ENCODE results near the gene ATXN10. TPM values are rescaled to one million over a fixed set of nuclear protein-coding genes. Genes with fewer than 3 reads are reported as not detected.

ATXN10 gene
- total RNA-seq, 1 donor from 2014 or later = 84.2 TPM

DNA sequence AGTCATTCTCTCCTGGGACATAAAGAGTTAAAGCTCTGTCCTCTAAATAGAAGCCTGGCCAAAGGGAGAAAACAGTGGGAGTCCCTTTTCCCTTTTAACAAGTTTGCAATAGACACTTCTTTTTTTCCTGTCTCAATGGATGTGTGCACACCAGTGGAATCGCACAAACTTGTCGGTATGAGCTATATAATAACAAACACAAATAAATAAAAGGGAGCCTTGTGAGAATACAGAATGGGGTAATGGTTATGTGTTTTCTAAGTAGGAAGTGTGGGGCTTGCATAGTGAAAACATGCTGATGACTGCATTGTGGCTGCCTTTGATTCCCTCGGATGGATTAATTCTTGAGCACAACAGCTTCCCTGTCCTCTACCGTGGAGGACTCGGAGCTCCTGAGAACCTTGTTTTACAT is 173.4 kb downstream of the ATXN10 start:
- intact Hi-C loops (cut with micrococcal nuclease) = no loop called here

DNA sequence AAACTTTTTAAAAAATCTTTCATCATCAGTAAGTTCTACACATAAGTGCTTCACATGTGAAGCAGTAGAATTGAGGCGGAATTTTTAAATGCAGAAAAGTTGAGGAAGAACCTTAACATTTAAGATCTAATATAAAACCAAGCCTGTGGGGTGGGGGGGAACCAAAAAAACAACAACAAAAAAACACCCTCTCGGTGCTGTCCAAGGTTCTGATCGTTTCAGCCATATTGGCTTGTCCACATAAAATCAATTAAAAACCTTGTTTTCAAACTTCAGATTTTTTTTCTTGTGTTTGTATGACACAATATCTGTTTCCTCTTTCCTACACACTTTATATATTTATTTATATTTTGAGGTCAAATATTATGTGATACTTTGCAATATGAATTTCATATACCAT is 175.3 kb downstream of the ATXN10 start:
- intact Hi-C loops (cut with micrococcal nuclease) = no loop called here

DNA sequence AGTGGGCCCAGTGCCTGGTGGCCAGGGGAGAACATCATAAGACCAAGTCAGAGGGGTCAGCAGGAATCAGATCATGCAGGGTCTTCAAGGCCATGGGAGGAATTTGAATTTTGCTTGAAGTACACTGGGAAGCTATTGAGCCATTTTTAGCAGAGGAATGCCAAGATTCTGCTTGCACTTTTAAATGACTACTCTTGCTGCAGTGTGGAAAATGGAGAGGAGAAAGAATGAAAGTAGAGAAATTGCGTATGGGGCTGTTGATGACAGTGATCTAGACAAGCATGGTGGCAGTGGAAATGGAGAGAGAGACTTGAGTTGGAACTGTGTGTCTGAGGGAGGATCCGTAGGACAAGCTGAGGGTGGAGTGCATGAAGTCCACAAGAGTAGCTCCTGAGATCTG is 177.3 kb downstream of the ATXN10 start:
- intact Hi-C loops (cut with micrococcal nuclease) = no loop called here

DNA sequence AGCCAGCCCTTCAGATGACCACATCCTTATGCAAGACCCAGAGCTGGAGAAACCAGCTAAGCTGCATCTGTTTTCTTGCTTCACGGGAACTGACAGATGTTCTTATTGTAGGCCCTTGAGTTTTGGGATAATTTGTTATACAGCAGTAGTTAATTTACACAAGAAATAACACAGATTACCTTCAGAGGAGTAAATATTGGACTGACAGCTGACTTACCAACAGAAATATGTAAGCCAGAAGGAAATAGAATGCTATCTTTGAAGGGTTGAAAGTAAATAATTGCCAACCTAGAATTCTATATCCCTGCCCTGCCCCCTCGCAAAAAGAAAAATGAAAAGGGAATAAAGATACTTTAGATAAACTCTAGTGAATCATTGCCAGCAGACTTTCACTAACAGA is 181.2 kb downstream of the ATXN10 start:
- intact Hi-C loops (cut with micrococcal nuclease) = no loop called here

DNA sequence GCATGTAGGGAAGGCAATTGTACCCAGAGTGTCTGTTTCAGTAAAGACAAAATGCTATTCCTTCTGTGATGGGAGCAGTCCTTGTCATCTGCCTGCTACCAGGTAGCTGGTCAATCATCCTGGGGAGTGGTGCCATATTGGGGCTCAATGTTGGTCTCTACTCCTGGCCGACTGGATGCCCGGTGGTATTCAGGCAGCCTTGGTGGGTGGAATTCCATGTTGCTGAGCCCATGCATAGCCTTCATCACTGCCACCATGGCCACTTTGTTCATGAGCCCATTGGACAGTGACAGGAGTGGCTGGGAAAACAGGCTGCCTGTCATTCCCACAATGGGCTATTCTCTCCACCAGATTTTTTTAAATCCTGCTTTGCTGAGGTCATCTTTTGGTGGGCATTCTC is 184.3 kb downstream of the ATXN10 start:
- intact Hi-C loops (cut with micrococcal nuclease) = no loop called here

DNA sequence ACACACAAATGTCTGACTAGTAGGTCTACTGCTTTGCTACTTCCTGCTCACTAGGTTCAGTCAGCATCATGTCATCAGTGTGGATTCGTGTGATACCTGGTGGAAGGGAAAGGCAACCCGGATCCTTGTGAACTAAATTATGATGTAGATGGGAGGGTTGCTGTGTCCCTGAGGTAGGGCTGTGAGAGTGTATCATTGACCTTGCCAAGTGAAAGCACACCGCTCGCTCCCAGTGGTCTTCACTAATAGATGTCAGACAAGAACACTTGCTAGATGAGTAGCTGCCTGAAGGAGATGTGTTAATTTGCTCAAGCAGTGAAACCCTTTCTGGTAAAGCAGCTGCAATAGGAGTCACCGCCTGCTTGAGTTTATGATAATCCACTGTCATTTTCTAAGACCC is 185.9 kb downstream of the ATXN10 start:
- intact Hi-C loops (cut with micrococcal nuclease) = no loop called here

DNA sequence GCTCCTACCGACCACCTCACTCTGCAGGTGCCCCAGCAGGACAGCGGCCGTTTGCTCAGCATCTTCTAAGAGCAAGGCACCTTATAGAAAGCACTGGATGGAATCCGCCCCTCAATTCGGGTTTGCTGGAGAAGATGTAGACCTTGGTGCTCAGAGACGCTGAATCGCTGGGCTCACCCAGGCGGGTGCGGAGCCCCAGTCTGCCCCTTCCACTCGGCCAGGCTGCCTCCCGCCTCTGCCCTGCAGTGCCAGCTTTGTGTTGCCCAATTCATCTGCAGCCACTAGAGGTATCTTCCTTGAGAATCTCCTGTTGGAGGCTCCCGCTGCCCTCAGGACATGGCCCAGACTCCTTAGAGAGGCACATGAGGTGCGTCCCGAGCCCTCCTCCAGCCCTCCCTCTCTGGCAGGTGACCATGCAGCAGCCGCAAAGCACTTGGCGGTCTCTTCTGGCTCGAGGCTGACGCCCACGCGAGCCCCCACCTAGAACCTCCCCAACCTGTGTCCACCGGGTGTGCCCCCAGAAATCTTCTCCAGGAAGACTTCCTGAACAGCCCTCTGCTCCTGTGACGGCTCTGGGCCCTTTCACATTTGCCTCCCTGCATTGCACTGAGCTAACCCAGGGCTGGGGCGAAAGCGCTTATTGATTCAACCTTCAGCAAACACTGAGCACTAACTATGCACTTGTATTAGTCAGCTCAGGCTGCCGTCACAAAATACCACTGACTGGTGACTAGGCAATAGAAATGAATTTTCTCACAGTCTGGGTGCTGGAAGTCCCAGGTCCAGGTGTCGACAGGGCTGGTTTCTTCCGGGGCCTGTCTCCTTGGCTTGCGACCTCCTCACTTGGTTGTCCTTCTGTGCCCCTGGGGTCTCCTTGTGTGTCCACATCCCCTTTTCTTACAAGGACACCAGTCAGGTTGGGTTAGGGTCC is 187.9 kb downstream of the ATXN10 start:
- intact Hi-C loops (cut with micrococcal nuclease) = loop anchor here (10.0 kb wide), 1 partner anchor 255 kb away; no protein-coding TSS in a partner anchor

DNA sequence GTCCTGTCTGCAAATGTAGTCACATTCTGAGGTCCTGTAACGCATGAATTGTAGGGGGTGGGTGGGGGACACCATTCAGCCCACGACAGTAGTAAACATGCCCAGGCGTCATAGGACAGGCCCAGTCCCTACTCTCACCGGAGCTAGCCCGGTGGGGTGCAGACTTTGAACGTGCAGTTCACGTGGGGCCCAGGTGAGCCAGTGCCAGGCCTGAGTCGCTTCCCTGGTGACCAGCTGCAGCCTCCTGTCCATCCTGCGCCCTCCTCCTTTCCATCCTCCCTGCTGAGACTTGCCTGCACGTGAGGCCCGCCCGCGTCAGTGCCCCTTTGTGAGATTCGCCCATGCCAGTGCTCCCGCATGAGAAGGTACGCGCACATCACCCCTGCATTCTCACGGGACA is 188.6 kb downstream of the ATXN10 start:
- intact Hi-C loops (cut with micrococcal nuclease) = loop anchor here (10.0 kb wide), 1 partner anchor 255 kb away; no protein-coding TSS in a partner anchor

DNA sequence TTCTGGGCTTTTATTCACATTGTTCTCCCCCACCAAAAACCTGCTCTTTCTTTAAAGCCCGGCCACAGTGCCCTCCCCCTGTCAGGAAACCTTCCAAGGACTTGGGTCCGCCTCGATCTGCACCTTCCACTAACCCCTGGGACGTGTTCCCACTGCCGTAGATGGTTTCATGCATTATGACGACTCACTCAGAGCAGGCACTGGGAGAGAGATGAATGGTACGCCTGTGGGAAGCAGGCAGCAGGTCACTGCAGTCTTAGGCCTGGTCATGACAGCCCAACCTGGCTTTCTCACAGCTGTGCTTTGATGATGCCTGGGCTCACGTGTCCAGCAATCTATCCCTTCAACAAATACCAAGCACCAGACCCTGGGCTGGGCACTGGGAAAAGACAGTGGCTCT is 189.6 kb downstream of the ATXN10 start:
- intact Hi-C loops (cut with micrococcal nuclease) = loop anchor here (10.0 kb wide), 1 partner anchor 254 kb away; no protein-coding TSS in a partner anchor

DNA sequence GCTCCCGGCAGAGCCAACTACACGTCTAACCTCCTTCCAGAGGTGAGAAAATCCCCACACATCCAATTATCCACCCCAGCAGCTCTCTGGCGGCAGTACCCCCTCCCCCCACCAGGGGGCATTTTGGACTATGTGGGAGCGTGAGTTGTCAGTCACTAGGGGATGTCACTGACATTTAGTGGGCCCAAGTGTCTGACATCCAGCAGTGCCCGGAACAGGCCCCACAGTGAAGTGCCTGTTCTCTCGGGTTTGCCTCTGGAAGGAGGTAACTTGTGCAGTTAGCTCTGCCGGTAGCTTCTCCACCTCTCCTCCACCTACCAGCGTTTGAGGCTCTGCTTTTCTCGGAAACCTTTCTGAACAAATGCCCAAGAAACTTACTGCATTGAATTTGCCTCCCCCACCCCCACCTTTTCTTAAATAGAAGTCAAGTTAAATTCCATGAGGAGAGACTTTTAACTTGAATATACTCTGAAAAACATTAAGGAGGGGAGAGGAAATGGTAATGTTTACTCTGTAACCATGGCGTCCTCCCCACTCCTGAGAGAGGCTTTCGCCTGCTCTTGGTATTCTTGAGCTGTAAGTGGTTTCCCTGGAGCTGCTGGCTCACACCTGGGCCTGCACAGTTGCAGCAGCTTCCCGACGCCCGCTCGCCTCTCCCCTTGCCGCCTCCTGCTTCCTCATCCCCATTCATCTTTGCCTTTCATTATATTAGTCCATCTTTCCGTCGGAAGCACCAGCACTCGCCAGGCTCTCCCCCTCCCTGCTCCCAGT is 192.5 kb downstream of the ATXN10 start:
- intact Hi-C loops (cut with micrococcal nuclease) = loop anchor here (1.0 to 10.0 kb wide), 3 partner anchors 218 to 286 kb away; no protein-coding TSS in a partner anchor

DNA sequence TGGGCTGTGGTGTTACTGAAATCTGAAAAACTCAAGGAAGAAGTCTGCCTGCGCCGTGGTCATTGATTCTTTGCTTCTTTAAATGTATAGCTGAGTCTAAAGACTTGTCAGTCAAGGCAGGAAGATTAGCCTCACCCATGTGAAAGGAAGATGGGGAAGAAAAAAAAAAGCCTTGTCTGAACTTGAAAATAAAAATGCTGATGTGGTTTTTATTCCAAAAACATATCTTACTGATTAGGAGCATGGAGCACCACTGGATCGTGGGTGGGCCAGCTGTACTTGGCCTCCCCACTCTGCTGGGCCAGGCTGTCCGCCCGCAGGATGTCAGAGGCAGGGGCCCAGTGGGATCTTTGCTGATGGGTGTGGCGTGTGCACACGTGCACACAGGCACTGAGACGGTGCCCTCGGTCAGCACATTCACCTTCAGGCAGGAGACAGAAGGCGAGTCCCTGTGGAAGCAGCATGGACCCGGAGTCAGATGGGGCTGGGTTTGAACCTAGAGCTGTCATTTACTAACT is 193.4 kb downstream of the ATXN10 start:
- intact Hi-C loops (cut with micrococcal nuclease) = loop anchor here (1.0 to 10.0 kb wide), 3 partner anchors 219 to 287 kb away; no protein-coding TSS in a partner anchor

DNA sequence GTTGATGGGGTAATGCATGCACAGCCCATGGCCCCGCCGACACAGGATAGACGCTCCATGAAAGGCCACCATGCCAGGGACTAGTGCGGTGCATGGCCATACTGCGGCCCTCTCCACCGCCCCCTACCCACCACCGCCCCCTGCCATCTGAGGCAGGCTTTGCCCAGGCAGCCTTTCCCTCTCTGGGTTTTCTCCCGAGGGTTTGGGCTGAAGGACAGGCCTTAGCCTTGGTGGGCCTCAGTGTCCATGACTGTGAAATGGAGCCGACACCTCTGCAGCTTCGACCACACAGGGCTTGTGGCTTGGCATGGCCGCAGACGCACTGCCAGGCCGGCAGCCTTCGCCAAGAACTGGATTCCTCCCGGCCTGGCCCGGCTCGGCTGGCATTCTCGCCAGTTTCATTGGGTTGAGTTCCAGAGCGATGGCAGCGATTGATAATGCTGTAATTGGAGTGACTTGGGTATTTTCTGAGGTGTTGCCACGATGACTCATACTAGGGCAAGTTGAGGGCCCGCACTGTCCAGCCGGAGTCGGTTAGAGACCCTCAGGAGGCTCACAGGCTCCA is 194.0 kb downstream of the ATXN10 start:
- intact Hi-C loops (cut with micrococcal nuclease) = loop anchor here (10.0 kb wide), 1 partner anchor 249 kb away; no protein-coding TSS in a partner anchor

DNA sequence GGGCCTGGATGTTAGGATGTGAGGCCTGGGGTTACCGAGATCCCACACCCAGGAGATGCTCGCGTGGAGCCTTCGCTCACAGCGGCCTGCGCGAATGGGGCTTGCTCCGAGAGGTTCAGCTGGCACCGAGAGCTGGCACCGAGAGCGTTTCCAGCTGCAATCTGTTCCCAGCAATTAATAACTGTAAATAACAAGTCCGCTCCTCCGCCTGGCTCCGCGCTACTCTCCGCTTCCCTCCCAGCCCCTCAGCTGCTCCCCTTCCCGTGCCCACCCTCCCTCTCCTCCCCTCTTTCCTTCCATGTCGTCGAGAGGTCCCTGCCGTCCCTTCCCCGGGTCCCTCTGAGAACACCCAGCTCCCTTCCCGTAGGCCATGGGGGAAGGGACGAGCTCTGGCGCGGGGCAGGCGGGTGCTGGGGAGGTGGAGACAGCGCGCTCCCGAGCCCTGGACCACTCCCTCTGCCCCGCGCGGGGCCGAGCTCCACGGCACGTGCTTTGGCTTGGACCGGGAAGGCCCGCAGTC is 194.6 kb downstream of the ATXN10 start:
- intact Hi-C loops (cut with micrococcal nuclease) = loop anchor here (10.0 kb wide), 1 partner anchor 249 kb away; no protein-coding TSS in a partner anchor

DNA sequence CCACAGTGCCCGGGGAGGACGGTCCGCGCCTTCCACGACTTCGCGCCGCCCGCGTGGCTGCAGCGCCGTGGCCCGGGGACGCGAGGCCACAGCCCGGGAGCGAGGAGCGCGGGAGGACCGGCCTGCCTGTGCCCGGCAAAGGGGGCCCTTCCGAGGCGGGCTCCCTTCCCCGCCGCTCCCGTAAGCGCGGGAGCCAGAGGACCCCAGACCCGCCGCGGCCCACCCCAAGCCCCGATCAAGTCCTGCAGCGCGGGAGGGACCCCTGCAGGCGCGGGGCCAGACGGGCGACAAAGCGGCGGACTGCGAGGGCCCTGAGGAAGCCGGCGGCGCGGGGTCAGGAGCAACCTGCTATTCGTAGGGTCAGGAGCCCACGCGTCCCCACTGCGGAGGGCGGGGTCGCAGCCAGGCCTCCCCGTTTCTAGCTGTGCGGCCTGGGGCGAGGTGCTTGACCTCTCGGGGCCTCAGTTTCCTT is 195.0 kb downstream of the ATXN10 start:
- intact Hi-C loops (cut with micrococcal nuclease) = loop anchor here (10.0 kb wide), 1 partner anchor 248 kb away; no protein-coding TSS in a partner anchor

DNA sequence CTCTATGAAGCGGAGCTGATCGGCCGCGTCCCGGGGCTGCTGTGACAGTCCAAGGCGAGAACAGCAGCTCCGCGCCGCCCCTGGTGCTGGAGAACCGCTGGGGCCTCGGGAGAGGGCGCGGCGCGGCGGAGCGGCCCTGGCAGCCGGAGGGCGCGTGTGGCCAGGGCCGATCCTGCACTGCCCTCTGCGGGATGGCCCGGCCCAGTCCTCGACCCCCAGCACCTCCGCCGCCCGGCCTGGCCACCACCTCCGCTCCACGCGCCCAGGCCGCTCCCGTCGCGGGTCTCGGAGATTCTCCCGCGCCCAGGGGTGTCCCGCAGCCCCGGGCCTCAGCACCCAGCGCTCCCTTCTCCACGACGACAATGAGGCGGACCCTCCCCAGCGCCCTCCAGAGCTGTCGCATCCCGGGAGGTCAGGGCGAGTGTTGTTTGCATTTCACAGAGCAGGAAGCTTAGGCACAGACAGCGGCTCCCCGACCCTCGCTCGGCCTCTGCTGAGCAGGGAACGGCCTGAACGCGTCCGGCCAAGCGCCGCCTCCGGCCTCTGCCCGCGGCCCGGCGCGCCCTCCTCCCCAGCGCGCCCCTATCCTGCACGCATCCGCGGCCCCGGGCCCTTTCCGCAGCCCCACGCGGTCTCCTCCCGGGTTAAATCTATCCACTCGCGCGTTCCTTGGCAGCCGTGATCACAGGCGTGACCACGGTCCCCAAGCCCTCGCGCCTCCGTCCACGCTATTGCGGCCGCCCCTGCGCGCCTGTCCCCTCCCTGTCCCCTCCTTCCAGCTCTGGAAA is 195.7 kb downstream of the ATXN10 start:
- intact Hi-C loops (cut with micrococcal nuclease) = loop anchor here (10.0 kb wide), 1 partner anchor 247 kb away; no protein-coding TSS in a partner anchor

DNA sequence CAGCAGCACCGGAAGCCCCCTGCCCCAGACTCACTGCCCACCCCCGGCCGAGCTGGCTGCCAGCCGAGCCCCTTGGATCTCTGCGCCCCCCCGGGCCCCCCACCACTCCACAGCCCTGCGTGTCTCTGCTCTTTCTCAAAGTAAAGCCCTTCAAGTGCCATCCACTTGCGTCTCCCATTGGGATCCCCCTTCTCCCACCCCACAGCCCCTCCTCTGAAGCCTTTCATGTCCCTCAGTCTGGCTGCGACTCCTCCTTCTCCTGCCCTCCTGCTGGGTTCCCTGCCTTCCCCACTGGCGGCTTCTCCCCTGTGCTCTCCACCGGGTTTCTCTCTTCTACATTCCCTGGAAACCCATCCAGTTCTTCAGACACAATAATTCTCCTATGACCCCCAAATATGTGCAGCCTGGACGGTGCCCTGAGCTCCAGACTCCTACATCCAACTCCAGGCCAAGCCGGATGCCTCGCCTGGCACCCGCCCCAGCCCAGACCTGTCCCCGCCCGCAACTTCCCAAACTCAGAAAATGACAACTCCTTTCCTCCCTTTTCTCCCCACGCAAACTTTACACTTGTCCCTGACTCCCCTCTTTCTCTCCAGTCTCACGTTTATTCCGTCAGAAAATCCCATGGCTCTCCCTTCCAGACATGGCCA is 196.4 kb downstream of the ATXN10 start:
- intact Hi-C loops (cut with micrococcal nuclease) = loop anchor here (10.0 kb wide), 1 partner anchor 247 kb away; no protein-coding TSS in a partner anchor

DNA sequence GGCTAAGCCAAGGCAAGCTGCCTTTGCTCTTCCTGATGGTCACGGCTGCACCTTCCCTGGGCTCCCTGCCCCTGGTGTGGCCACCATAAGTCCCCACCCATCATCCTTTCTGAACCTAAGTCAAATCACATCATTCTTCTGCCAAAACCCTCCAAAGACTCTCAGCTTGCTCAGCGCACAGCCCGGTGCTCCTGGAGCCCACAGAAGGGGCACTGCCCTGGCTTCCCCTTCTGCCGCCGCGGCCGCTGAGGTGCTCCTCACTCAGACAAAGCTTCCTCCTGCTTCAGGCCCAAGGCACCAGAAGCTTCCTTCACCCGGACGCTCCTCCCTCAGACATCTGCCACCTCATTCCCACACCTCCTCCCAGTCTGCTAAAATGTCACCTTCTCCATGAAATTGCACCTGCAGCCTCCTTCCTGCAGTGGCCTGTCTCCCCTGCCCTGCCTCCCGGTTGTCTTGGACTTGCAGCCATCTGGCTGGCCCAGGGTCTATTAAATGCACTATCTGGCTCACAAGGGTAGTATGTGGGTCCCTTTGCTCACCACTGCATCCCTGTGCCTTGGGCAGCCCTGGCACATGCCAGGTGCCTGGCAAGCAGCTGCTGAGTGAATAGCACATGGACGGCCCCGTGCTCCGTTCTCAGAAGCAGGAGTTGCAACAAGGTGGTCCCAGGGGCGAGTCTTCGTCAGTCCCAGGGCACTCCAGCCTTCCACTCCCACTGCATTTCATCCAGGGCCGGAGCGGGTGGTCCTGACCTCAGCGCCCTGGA is 197.1 kb downstream of the ATXN10 start:
- intact Hi-C loops (cut with micrococcal nuclease) = loop anchor here (10.0 kb wide), 1 partner anchor 246 kb away; no protein-coding TSS in a partner anchor

DNA sequence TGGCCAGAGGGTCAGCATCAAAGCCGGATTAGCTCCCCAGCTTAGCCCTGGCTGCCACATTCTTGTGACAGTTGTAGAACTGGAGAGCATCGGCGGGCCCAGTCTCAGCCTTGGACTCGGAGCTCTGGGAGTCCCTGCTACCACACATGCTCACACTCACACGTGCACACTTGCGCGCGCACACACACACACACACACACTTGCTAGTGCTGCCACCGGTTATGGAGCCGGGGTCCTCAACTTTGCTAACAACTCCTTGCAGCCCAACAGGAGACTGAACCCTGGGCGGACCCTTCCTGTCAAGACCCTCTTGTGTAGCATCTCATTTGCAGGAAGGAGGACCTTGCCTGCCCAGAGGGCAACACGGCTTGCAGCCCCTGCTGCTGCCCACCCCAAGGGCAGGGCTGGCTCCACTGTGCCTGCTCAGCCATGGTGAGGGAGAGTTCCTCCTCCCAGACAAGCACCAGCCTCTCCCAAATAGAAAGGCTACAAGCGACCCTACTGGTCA is 197.8 kb downstream of the ATXN10 start:
- intact Hi-C loops (cut with micrococcal nuclease) = loop anchor here (10.0 kb wide), 1 partner anchor 245 kb away; no protein-coding TSS in a partner anchor

Data from T-helper 1 cell treated with Interleukin-12 subunit alpha and Interleukin-12 subunit beta and Interleukin-4 antibody, amounts not matched to agents 30 ng/mL and 1 ng/mL, for 36 hours (primary cell).